Body of pancreas (tissue), 4 donors: ENCODE data around the gene UBR4.

ENCODE experiments used
- POLR2A ChIP-seq, 3 donors: fragments of 450-650 bp; IDR thresholded peaks; one replicate each; pipeline ENCODE4 v1.6.1; 2016; ENCODE audit warnings: antibody characterized with exemption in 3 of 3, mild to moderate bottlenecking in 2 of 3
- TF ChIP-seq, protein P1 (sequence below), 7 experiments: fragments of 450-650 bp in 4 of 7; fragments of 200-600 bp in 3 of 7; sonication (generic) in 3 of 7; IDR thresholded peaks; one replicate each; pipeline ENCODE4 v1.5.1; 2016 to 2019; ENCODE audit warnings: antibody characterized with exemption in 7 of 7

DNA sequence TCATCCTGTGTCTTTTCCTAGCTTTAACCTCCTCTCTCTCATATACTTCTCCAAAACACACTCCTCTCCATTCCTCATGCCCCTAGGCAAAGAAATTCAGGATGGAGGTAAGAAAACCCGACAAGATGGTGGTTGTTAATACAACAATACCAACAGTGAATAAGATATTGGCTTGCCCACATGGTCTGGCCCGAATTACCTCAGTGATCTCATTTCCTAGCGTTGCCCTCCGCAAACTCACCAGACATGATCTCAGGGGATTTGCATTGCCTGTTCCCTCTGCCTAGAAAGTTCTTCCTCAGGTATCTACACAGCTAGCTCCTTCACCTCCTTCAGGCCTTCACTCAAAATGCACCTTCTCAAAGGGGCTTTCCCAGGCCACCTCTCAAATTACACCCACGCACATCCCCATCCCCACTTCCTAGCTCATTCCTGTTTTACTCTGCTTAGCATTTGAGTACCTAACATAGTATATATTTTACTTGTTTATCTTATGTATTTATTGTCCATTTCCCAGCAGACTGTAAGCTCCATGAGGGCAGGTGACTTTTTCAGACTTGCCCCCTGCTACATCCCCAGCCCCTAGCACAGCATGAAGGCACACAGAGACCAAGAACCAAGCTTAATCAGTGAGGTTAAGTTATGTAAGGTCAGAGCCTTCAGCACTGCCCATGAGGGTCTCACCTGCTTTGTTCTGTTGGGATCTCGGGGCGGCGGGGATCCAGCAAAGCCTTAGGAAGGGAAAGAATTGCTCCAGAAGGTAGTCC is 10.2 kb upstream of the UBR4 start:
- TF ChIP-seq POLR2A (IDR thresholded peaks at IDR 0.05): no peak
- TF ChIP-seq, protein P1, sequence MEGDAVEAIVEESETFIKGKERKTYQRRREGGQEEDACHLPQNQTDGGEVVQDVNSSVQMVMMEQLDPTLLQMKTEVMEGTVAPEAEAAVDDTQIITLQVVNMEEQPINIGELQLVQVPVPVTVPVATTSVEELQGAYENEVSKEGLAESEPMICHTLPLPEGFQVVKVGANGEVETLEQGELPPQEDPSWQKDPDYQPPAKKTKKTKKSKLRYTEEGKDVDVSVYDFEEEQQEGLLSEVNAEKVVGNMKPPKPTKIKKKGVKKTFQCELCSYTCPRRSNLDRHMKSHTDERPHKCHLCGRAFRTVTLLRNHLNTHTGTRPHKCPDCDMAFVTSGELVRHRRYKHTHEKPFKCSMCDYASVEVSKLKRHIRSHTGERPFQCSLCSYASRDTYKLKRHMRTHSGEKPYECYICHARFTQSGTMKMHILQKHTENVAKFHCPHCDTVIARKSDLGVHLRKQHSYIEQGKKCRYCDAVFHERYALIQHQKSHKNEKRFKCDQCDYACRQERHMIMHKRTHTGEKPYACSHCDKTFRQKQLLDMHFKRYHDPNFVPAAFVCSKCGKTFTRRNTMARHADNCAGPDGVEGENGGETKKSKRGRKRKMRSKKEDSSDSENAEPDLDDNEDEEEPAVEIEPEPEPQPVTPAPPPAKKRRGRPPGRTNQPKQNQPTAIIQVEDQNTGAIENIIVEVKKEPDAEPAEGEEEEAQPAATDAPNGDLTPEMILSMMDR (IDR thresholded peaks at IDR 0.05): no peak
